GM12878 (cell line): ENCODE measurements around the gene DPPA2. TPM values are rescaled to one million over a fixed set of nuclear protein-coding genes. Genes with fewer than 3 reads are reported as not detected.

Experiments
- ATAC-seq: fragments of 200-7000 bp; cut with Tn5 transposase; 3 replicates; pipeline ENCODE4 v1.9.1; 2020; ENCODE audit warnings: mild to moderate bottlenecking, moderate library complexity
- BruUV-seq: library from RNA; stranded (reverse); fragments of 400-500 nt; replicated peaks from 2 replicates; lab custom pipeline; 2021; lab: Mats Ljungman, UMichigan
- CTCF ChIA-PET: fragments of 300-600 bp; sonication (Branson Sonifier 250); formaldehyde crosslinking; extraction: SDS; loops from one replicate; lab custom pipeline; 2021; ENCODE audit warnings: inconsistent platforms; lab: Yijun Ruan, JAX
- POLR2A ChIA-PET: fragments of 350-600 bp; formaldehyde crosslinking; extraction: SDS; loops from one replicate; lab custom pipeline; 2021; ENCODE audit warnings: inconsistent platforms; lab: Charles Lee
- RAD21 ChIA-PET: fragments of 300-600 bp; sonication (Branson Sonifier 250); formaldehyde crosslinking; loops from one replicate; lab custom pipeline; 2023; ENCODE audit warnings: antibody characterized with exemption; ENCODE audit not compliant: unreplicated experiment; lab: Charles Lee
- SMC1A ChIA-PET: fragments of 300-600 bp; sonication (Branson Sonifier 250); formaldehyde crosslinking; loops from one replicate; lab custom pipeline; 2023; ENCODE audit not compliant: unreplicated experiment, uncharacterized antibody; lab: Charles Lee
- DNase-seq: peaks from one replicate; pipeline ENCODE4 v3.0.0-alpha.2; 2011; ENCODE audit warnings: low read depth, low spot score
- FAIRE-seq: peaks from 3 replicates; lab custom pipeline; 2011; peaks lifted over from hg19 to GRCh38; lab: Jason Lieb, UNC
- H2AFZ ChIP-seq: 2 replicates; pipeline ENCODE4 v1.6.0; 2011; ENCODE audit warnings: low read depth, low read length, control low read depth; ENCODE audit not compliant: control insufficient read depth
- H3K27ac ChIP-seq: 2 replicates; pipeline ENCODE4 v1.5.1; 2011; ENCODE audit warnings: control low read depth; ENCODE audit not compliant: control insufficient read depth, insufficient read depth
- H3K27me3 ChIP-seq, 2 experiments: replicated peaks in 1 of 2; 2 replicates each; pipeline versions ENCODE4 v1.6.0 to v1.6.1; 2011; ENCODE audit warnings: low read length in 1 of 2; ENCODE audit not compliant: control insufficient read depth in 2 of 2, insufficient read depth in 2 of 2
- H3K36me3 ChIP-seq, 2 experiments: 2 replicates each; pipeline ENCODE4 v1.5.1; 2011; ENCODE audit warnings: low read length in 1 of 2; ENCODE audit not compliant: control insufficient read depth in 2 of 2, insufficient read depth in 2 of 2
- H3K4me1 ChIP-seq: 2 replicates; pipeline ENCODE4 v1.6.1; 2011; ENCODE audit warnings: mild to moderate bottlenecking, low read length, moderate library complexity, mixed read lengths; ENCODE audit not compliant: control insufficient read depth, insufficient read depth
- H3K4me2 ChIP-seq: 2 replicates; pipeline ENCODE4 v1.6.0; 2011; ENCODE audit warnings: control low read depth; ENCODE audit not compliant: control insufficient read depth, insufficient read depth
- H3K4me3 ChIP-seq: fragments of 200-600 bp; sonication (generic); 2 replicates; pipeline ENCODE4 v1.5.1; 2016
- H3K79me2 ChIP-seq: 2 replicates; pipeline ENCODE4 v1.6.0; 2011; ENCODE audit warnings: low read length; ENCODE audit not compliant: control insufficient read depth, insufficient read depth
- H3K9ac ChIP-seq: 2 replicates; pipeline ENCODE4 v1.8.0; 2011; ENCODE audit warnings: low read length, control low read depth, mixed read lengths; ENCODE audit not compliant: control insufficient read depth, insufficient read depth
- H3K9me3 ChIP-seq: replicated peaks from 3 replicates; pipeline ENCODE4 v1.5.1; 2011; ENCODE audit warnings: mild to moderate bottlenecking, low read length; ENCODE audit not compliant: control insufficient read depth, insufficient read depth
- H4K20me1 ChIP-seq: 2 replicates; pipeline ENCODE4 v1.6.0; 2011; ENCODE audit not compliant: control insufficient read depth, insufficient read depth
- CEBPZ ChIP-seq: fragments of 150-350 bp; IDR thresholded peaks from 2 replicates; pipeline ENCODE4 v1.6.1; 2016; ENCODE audit warnings: low read depth, low read length
- CHD4 ChIP-seq: fragments of 200-600 bp; sonication (generic); IDR thresholded peaks from 2 replicates; pipeline ENCODE4 v1.6.1; 2016; ENCODE audit warnings: mild to moderate bottlenecking
- E4F1 ChIP-seq: fragments of 450-650 bp; IDR thresholded peaks from 2 replicates; pipeline ENCODE4 v1.6.1; 2018; ENCODE audit warnings: borderline replicate concordance, mild to moderate bottlenecking; ENCODE audit not compliant: partially characterized antibody
- ESRRA ChIP-seq: IDR thresholded peaks from 2 replicates; pipeline ENCODE4 v1.6.1; 2012; ENCODE audit warnings: mild to moderate bottlenecking, low read length, improper control_type of control experiment
- IRF4 ChIP-seq: IDR thresholded peaks from 2 replicates; pipeline ENCODE4 v1.6.1; 2011; ENCODE audit warnings: low read depth, low read length
- JUNB ChIP-seq: IDR thresholded peaks from 2 replicates; pipeline ENCODE4 v1.6.1; 2016; ENCODE audit warnings: antibody characterized with exemption, mild to moderate bottlenecking
- JUND ChIP-seq: IDR thresholded peaks from 2 replicates; pipeline ENCODE4 v1.6.1; 2012; ENCODE audit warnings: low read depth, mild to moderate bottlenecking, low read length, improper control_type of control experiment, moderate library complexity
- KDM1A ChIP-seq: fragments of 200-600 bp; sonication (generic); IDR thresholded peaks from 2 replicates; pipeline ENCODE4 v1.6.1; 2016; ENCODE audit warnings: borderline replicate concordance
- MTA2 ChIP-seq: fragments of 450-650 bp; IDR thresholded peaks from 2 replicates; pipeline ENCODE4 v1.6.1; 2016; ENCODE audit warnings: low read depth, mild to moderate bottlenecking, moderate library complexity
- NFIC ChIP-seq: IDR thresholded peaks from 2 replicates; pipeline ENCODE4 v1.6.1; 2012; ENCODE audit warnings: low read depth, mild to moderate bottlenecking, inconsistent platforms, low read length, moderate library complexity
- POU2F2 ChIP-seq: IDR thresholded peaks from 3 replicates; pipeline ENCODE4 v1.6.1; 2011; ENCODE audit warnings: low read depth, mild to moderate bottlenecking, low read length, borderline replicate concordance
- RBBP5 ChIP-seq: fragments of 200-600 bp; sonication (generic); conservative IDR thresholded peaks from 2 replicates; pipeline ENCODE4 v1.6.1; 2016
- SREBF1 ChIP-seq: IDR thresholded peaks from 2 replicates; pipeline ENCODE4 v1.6.1; 2012; ENCODE audit warnings: mild to moderate bottlenecking, low read length
- USF1 ChIP-seq: IDR thresholded peaks from 2 replicates; pipeline ENCODE4 v1.6.1; 2011; ENCODE audit warnings: borderline replicate concordance, low read depth, mild to moderate bottlenecking, moderate library complexity, mixed read lengths, low read length; ENCODE audit not compliant: insufficient read depth; ENCODE audit errors: extremely low read length
- WGBS: methylation state at CpG from one replicate; pipeline ENCODE4 v1.1.6; 2016; ENCODE audit warnings: low lambda C conversion rate; ENCODE audit not compliant: insufficient replicate concordance, insufficient coverage; ENCODE audit errors: missing lambda C conversion rate; 5-methylcytosine and 5-hydroxymethylcytosine counted together
- in situ Hi-C: fragments of 300-500 bp; cut with MboI; formaldehyde crosslinking; loops from 9 replicates; pipeline ENCODE4 v1.14.3; 2018; ENCODE audit warnings: mixed read lengths
- intact Hi-C: fragments of 100-400 bp; cut with micrococcal nuclease; formaldehyde crosslinking; loops from one replicate; pipeline ENCODE4 v1.14.2; 2022; ENCODE audit not compliant: unreplicated experiment
- polyA plus RNA-seq, 11 experiments: library from polyadenylated mRNA; depleted of rRNA in 4 of 11; unstranded in 6 of 11; stranded (reverse) in 5 of 11; fragments of >200 nt; fragmentation: Nextera tagmentation in 4 of 11; fragmentation: Illumina TruSeq in 1 of 11; extraction: Ambion mirVana in 4 of 11; extraction: Trizol in 1 of 11; gene quantifications; 1 replicate in 1 of 11; 2 replicates in 10 of 11; pipeline versions ENCODE4 v1.2.1 to v1.2.3, GENCODE V29; 2011 to 2016; ENCODE audit warnings: inconsistent platforms in 2 of 11, missing spikeins in 2 of 11, low read depth in 1 of 11
- total RNA-seq, 4 experiments: library from RNA; depleted of rRNA in 3 of 4; stranded (reverse); fragments of >200 nt in 3 of 4; fragmentation: Illumina TruSeq in 1 of 4; extraction: Trizol in 1 of 4; gene quantifications; 2 replicates each; pipeline versions ENCODE4 v1.2.1 to v1.2.3, GENCODE V29; 2013 to 2021

DPPA2 gene
- total and polyA plus RNA-seq, 10 of the 15 experiments (the other 5 are each of a cell fraction or from before 2014, with no cell fraction given): not detected

GRCh38 chr3:109337393-109337792 is 21.1 kb upstream of the DPPA2 start, which contains the start of gene DPPA4:
Gene DPPA4 (minus strand): TSS chr3:109337546. CDS start chr3:109337517, 29 bp downstream.
- intact Hi-C loops (no loop called here), in situ Hi-C loops (no loop called here)
- H3K27me3 ChIP-seq: no peaks in the 10 kb centered on the region
- no peak within 1 kb of the TSS for H2AFZ ChIP-seq
- H3K9ac ChIP-seq: no peak within 1 kb of the TSS
- BruUV-seq: no TSS peak
- H3K79me2 ChIP-seq: no peaks in the 10 kb centered on the region
- no peak within 1 kb of the TSS for H3K27ac ChIP-seq
- H3K9me3 ChIP-seq: no peaks in the 10 kb centered on the region
- no peak for FAIRE-seq
- no peaks in the 10 kb centered on the region for H4K20me1 ChIP-seq
- POLR2A ChIA-PET: no interaction called here
- no peaks in the 10 kb centered on the region for H3K36me3 ChIP-seq
- H3K4me1 ChIP-seq: no peaks in the 10 kb centered on the region
- SMC1A ChIA-PET: no interaction called here
- CTCF ChIA-PET: no interaction called here
- DNase-seq: no peak
- RAD21 ChIA-PET: interaction anchor here (0.6 kb wide), 1 partner anchor 258 kb away, joined by 3 read pairs; no protein-coding TSS in a partner anchor
- H3K4me3 ChIP-seq: no peak within 1 kb of the TSS
- no peak for TF ChIP-seq JUND
- no peak for TF ChIP-seq ESRRA
- TF ChIP-seq MTA2: no peak
- no peak for TF ChIP-seq CEBPZ
- TF ChIP-seq POU2F2: no peak
- no peak for TF ChIP-seq SREBF1
- TF ChIP-seq IRF4: no peak
- no peak for TF ChIP-seq NFIC
- no peak for TF ChIP-seq JUNB
- TF ChIP-seq CHD4: no peak
- TF ChIP-seq USF1: no peak
- TF ChIP-seq RBBP5: no peak
- TF ChIP-seq KDM1A: no peak
- no peak for TF ChIP-seq E4F1
- H3K4me2 ChIP-seq: no peak within 1 kb of the TSS
- no peak for ATAC-seq
- WGBS: 58% methylated on average over 5 of the region's 5 CpGs
